Measurements from ENCODE around the gene RIPOR2. TPM values are rescaled to one million over a fixed set of nuclear protein-coding genes. Genes with fewer than 3 reads are reported as not detected.

The RIPOR2 gene
- total and polyA plus RNA-seq, 2 of the 13 experiments (the other 11 are each of a cell fraction or from before 2014, with no cell fraction given): 0.02 to 0.05 TPM

DNA sequence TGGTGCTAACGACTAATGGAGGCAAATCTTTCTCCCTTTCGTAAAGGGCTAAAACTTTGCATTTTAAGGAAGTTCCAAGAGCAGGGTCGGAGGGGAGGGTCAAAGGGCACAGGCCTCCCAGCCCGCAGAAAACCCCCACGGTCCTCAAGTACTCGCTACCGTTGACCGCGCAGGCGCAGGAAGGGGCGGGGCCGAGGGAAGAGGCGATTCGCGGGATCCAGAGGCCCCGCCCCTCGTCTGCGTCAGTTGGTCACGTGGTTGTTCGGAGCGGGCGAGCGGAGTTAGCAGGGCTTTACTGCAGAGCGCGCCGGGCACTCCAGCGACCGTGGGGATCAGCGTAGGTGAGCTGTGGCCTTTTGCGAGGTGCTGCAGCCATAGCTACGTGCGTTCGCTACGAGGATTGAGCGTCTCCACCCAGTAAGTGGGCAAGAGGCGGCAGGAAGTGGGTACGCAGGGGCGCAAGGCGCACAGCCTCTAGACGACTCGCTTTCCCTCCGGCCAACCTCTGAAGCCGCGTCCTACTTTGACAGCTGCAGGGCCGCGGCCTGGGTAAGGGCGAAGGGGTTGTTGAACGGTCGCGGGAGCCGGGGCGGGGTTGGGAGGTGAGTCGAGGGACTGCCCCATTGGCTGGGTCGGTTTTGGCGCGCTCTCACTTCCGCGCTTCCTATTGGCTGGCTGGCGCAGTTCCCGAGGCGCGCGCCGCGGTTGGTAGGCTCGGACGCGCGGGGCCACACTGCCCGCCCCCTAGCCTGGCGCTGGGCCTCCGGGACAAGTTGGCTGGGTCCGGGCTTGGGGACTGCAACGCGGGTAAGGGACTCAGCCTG is 160.9 kb downstream of the RIPOR2 start, which contains the start of gene GMNN (continued):
- TF ChIP-seq ZNF350 (CRISPR knock-in tag; IDR thresholded peaks at IDR 0.05; ENCODE audit: borderline replicate concordance, low read depth) (peak; percentile 95), IRX3 (CRISPR knock-in tag; IDR thresholded peaks at IDR 0.05; ENCODE audit: borderline replicate concordance, low read depth) (peak; percentile 78; the same call in 1 of the 2 replicates), JUNB (CRISPR knock-in tag; IDR thresholded peaks at IDR 0.05; ENCODE audit: borderline replicate concordance) (peak; percentile 59; the same call in 1 of the 2 replicates), ZNF891 (CRISPR knock-in tag; IDR thresholded peaks at IDR 0.05) (peak; percentile 100), ZNF275 (CRISPR knock-in tag; IDR thresholded peaks at IDR 0.05; ENCODE audit: borderline replicate concordance) (peak; percentile 85), PCBP1 (IDR thresholded peaks at IDR 0.05; ENCODE audit: borderline replicate concordance, low read depth, low read length) (peak; percentile 92), SMARCC2 (IDR thresholded peaks at IDR 0.05) (no peak), CREB3 (CRISPR knock-in tag; IDR thresholded peaks at IDR 0.05) (no peak; the same call in none of the 2 replicates), GATAD1 (CRISPR knock-in tag; IDR thresholded peaks at IDR 0.05) (peak; percentile 61; the same call in 1 of the 2 replicates), MEF2D (CRISPR knock-in tag; IDR thresholded peaks at IDR 0.05) (peak; percentile 86), KDM5B (CRISPR knock-in tag; IDR thresholded peaks at IDR 0.05; ENCODE audit: borderline replicate concordance) (peak; percentile 96), SP1 (IDR thresholded peaks at IDR 0.05) (no peak), SP1 (CRISPR knock-in tag; IDR thresholded peaks at IDR 0.05) (peak; percentile 73), ZNF264 (CRISPR knock-in tag; IDR thresholded peaks at IDR 0.05) (peak; percentile 46; the same call in 1 of the 2 replicates), HNF1B (CRISPR knock-in tag; IDR thresholded peaks at IDR 0.05) (peak; percentile 83; the same call in 1 of the 2 replicates), NR2F2 (IDR thresholded peaks at IDR 0.05; ENCODE audit: borderline replicate concordance, low read depth) (peak; percentile 72; the same call in 1 of the 2 replicates), ZNF616 (CRISPR knock-in tag; IDR thresholded peaks at IDR 0.05; ENCODE audit: low read depth) (no peak; the same call in 1 of the 2 replicates)
- TF ChIP-seq, protein P1, sequence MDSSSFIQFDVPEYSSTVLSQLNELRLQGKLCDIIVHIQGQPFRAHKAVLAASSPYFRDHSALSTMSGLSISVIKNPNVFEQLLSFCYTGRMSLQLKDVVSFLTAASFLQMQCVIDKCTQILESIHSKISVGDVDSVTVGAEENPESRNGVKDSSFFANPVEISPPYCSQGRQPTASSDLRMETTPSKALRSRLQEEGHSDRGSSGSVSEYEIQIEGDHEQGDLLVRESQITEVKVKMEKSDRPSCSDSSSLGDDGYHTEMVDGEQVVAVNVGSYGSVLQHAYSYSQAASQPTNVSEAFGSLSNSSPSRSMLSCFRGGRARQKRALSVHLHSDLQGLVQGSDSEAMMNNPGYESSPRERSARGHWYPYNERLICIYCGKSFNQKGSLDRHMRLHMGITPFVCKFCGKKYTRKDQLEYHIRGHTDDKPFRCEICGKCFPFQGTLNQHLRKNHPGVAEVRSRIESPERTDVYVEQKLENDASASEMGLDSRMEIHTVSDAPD (CRISPR knock-in tag; IDR thresholded peaks at IDR 0.05): peak; percentile 19; the same call in 1 of the 2 replicates
- TF ChIP-seq, protein P2, sequence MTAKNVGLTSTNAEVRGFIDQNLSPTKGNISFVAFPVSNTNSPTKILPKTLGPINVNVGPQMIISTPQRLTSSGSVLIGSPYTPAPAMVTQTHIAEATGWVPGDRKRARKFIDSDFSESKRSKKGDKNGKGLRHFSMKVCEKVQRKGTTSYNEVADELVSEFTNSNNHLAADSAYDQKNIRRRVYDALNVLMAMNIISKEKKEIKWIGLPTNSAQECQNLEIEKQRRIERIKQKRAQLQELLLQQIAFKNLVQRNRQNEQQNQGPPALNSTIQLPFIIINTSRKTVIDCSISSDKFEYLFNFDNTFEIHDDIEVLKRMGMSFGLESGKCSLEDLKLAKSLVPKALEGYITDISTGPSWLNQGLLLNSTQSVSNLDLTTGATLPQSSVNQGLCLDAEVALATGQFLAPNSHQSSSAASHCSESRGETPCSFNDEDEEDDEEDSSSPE (CRISPR knock-in tag; IDR thresholded peaks at IDR 0.05): peak; percentile 100
